Iris pigment epithelial cell (primary cell): ENCODE measurements around the gene SNRNP35.
"Not testable (repeated sequence)": the region's sequence is repeated elsewhere in the genome, so short reads cannot be mapped to it uniquely, and the experiment has no call there.

Experiments used
- DNase-seq: peaks from one replicate; pipeline ENCODE4 v3.0.0-alpha.2; 2011; ENCODE audit warnings: low read depth

Gene SNRNP35

GRCh38 chr12:123449249-123449733, 8.6 kb upstream of the SNRNP35 start:
- peak; percentile 25 for DNase-seq

GRCh38 chr12:123449856-123450255, 8.1 kb upstream of the SNRNP35 start:
- DNase-seq, result no peak

- no peak for DNase-seq
Measured at GRCh38 chr12:123450636-123451035, 7.3 kb upstream of the SNRNP35 start.

GRCh38 chr12:123452276-123452550, 5.7 kb upstream of the SNRNP35 start:
- DNase-seq, result not testable (repeated sequence)

GRCh38 chr12:123453165-123453564, 4.8 kb upstream of the SNRNP35 start:
- DNase-seq, result no peak

GRCh38 chr12:123463174-123463573, 5.2 kb downstream of the SNRNP35 start:
- DNase-seq, result not testable (repeated sequence)

GRCh38 chr12:123465084-123465483, 7.1 kb downstream of the SNRNP35 start:
- DNase-seq, result no peak

- DNase-seq, result no peak
Measured at GRCh38 chr12:123468786-123469185, 10.8 kb downstream of the SNRNP35 start.

- no peak for DNase-seq
Measured at GRCh38 chr12:123469978-123470377, 12.0 kb downstream of the SNRNP35 start.

- DNase-seq, result peak; percentile 94
Measured at GRCh38 chr12:123471374-123472068, 13.6 kb downstream of the SNRNP35 start.

GRCh38 chr12:123472438-123472849, 14.5 kb downstream of the SNRNP35 start:
- no peak for DNase-seq

GRCh38 chr12:123474485-123475245, 16.7 kb downstream of the SNRNP35 start:
- no peak for DNase-seq

- no peak for DNase-seq
Measured at GRCh38 chr12:123475246-123475703, 17.3 kb downstream of the SNRNP35 start.

GRCh38 chr12:123478069-123478468, 20.1 kb downstream of the SNRNP35 start:
- DNase-seq, result no peak

GRCh38 chr12:123478762-123479161, 20.8 kb downstream of the SNRNP35 start:
- DNase-seq, result peak; percentile 52

GRCh38 chr12:123479442-123480180, 21.7 kb downstream of the SNRNP35 start:
- DNase-seq, result no peak

GRCh38 chr12:123481251-123481650, 23.3 kb downstream of the SNRNP35 start:
- DNase-seq, result not testable (repeated sequence)

GRCh38 chr12:123482876-123483275, 24.9 kb downstream of the SNRNP35 start:
- DNase-seq, result no peak

GRCh38 chr12:123483602-123484248, 25.8 kb downstream of the SNRNP35 start:
- peak; percentile 16 for DNase-seq

- DNase-seq, result no peak
Measured at GRCh38 chr12:123485756-123486155, 27.8 kb downstream of the SNRNP35 start.

GRCh38 chr12:123487428-123487827, 29.5 kb downstream of the SNRNP35 start:
- no peak for DNase-seq

- DNase-seq, result no peak
Measured at GRCh38 chr12:123488539-123489230, 30.7 kb downstream of the SNRNP35 start.
